Glutamatergic neuron (in vitro differentiated cells): ENCODE results near the gene HSD17B2. TPM values are rescaled to one million over a fixed set of nuclear protein-coding genes. Genes with fewer than 3 reads are reported as not detected.

Experiments used
- DNase-seq: peaks from one replicate; pipeline ENCODE4 v3.0.0; 2022
- H3K27ac Mint-ChIP-seq: one replicate; pipeline ENCODE4 v1.8.0; 2020; ENCODE audit warnings: mild to moderate bottlenecking, mixed read lengths, inconsistent platforms; ENCODE audit not compliant: unreplicated experiment
- H3K27me3 Mint-ChIP-seq: one replicate; pipeline ENCODE4 v1.8.0; 2020; ENCODE audit warnings: mild to moderate bottlenecking, moderate library complexity, mixed read lengths, inconsistent platforms; ENCODE audit not compliant: unreplicated experiment
- H3K36me3 Mint-ChIP-seq: one replicate; pipeline ENCODE4 v1.8.0; 2020; ENCODE audit warnings: mild to moderate bottlenecking, mixed read lengths, inconsistent platforms; ENCODE audit not compliant: unreplicated experiment
- H3K4me1 Mint-ChIP-seq: one replicate; pipeline ENCODE4 v1.8.0; 2020; ENCODE audit warnings: mild to moderate bottlenecking, low read depth, mixed read lengths, inconsistent platforms; ENCODE audit not compliant: unreplicated experiment
- H3K4me3 Mint-ChIP-seq: one replicate; pipeline ENCODE4 v1.8.0; 2020; ENCODE audit warnings: mild to moderate bottlenecking, mixed read lengths, inconsistent platforms; ENCODE audit not compliant: unreplicated experiment
- H3K9me3 Mint-ChIP-seq: one replicate; pipeline ENCODE4 v1.8.0; 2020; ENCODE audit warnings: mild to moderate bottlenecking, moderate library complexity, mixed read lengths, inconsistent platforms; ENCODE audit not compliant: unreplicated experiment
- total RNA-seq: library from RNA; stranded (reverse); fragmentation: NEBNext Ultra II Directional; extraction: Animal tissue kit (Norgen Biotek cat#: 25700); gene quantifications from one replicate; pipeline ENCODE4 v1.2.1, GENCODE V29; 2021; ENCODE audit not compliant: unreplicated experiment
- TF ChIP-seq, protein P1 (sequence below): fragments of 200-600 bp; sonication (generic); IDR thresholded peaks from one replicate; pipeline ENCODE4 v1.5.0; 2021; ENCODE audit not compliant: partially characterized antibody, unreplicated experiment

Gene HSD17B2
- total RNA-seq, 1 donor from 2014 or later: not detected

DNA sequence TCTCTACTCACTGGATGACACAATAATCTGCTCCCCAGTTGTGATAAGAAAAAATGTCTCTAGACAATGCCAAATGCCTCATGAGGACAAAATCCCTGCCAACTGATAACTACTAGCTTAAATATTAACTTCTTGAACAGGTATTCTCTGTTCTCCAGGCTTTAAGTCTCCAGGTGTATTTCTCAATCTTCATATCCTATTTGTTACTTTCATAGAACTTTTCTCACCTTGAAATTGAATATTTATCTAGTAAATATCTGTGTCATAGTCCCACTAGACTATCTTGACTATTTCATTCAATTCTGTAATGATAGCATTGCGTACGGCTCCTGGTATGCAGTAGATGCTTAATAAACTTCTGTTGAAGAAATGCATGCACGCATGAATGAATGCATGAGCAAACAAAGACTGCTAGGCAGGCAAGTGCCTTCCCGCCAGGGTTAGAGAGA lies 15.9 kb downstream of the HSD17B2 start:
- no peak for DNase-seq
- no peaks in the 10 kb centered on the region for H3K9me3 Mint-ChIP-seq
- peaks cover 1% of the 10 kb centered on the region for H3K27me3 Mint-ChIP-seq
- peaks cover 2% of the 10 kb centered on the region for H3K4me1 Mint-ChIP-seq
- no peak overlapping the region for H3K4me3 Mint-ChIP-seq
- no peaks in the 10 kb centered on the region for H3K36me3 Mint-ChIP-seq
- no peak overlapping the region for H3K27ac Mint-ChIP-seq
- TF ChIP-seq, protein P1, sequence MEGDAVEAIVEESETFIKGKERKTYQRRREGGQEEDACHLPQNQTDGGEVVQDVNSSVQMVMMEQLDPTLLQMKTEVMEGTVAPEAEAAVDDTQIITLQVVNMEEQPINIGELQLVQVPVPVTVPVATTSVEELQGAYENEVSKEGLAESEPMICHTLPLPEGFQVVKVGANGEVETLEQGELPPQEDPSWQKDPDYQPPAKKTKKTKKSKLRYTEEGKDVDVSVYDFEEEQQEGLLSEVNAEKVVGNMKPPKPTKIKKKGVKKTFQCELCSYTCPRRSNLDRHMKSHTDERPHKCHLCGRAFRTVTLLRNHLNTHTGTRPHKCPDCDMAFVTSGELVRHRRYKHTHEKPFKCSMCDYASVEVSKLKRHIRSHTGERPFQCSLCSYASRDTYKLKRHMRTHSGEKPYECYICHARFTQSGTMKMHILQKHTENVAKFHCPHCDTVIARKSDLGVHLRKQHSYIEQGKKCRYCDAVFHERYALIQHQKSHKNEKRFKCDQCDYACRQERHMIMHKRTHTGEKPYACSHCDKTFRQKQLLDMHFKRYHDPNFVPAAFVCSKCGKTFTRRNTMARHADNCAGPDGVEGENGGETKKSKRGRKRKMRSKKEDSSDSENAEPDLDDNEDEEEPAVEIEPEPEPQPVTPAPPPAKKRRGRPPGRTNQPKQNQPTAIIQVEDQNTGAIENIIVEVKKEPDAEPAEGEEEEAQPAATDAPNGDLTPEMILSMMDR: no peak

DNA sequence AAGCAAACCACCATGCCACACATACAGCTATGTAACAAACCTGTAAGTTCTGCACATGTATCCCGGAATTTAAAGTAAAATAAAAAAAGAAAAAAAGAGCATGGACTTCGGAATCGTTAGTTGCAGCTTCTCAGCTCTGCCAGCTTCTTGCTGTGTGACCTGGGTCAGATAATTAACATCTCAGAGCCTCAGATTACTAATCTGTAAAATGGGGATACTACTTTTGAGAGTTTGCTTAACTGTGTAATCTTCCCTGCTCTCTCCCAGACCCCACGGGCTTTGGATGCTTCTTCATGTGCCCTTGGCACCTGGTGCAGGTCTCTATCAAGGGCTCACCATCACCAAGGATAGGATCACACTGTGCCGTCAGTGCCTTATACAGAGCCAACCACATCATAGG lies 16.6 kb downstream of the HSD17B2 start:
- no peaks in the 10 kb centered on the region for H3K36me3 Mint-ChIP-seq
- peaks cover 3% of the 10 kb centered on the region for H3K27me3 Mint-ChIP-seq
- no peak overlapping the region for H3K27ac Mint-ChIP-seq
- peaks cover 2% of the 10 kb centered on the region for H3K4me1 Mint-ChIP-seq
- H3K9me3 Mint-ChIP-seq: no peaks in the 10 kb centered on the region
- TF ChIP-seq, protein P1: no peak
- H3K4me3 Mint-ChIP-seq: no peak overlapping the region
- no peak for DNase-seq

DNA sequence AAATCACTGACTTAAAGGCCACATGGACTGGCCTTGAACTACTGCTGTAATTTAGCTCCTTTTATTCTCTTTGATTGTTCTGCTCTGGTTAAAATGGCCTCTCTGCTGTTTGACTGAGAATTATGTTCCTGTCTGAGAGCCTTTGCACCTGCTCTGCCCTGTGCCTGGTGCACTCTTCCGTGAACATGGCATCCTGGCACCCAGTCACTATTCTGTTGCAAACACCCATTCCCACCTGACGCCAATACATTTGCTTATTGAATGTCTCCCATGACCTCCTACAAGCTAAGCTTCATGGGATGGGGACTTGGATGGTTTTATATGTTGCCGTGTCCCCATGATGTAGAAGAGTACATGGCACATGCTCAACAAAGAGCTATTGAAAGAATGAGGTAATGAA lies 20.1 kb downstream of the HSD17B2 start:
- Mint-ChIP-seq H3K27ac (no peak overlapping the region), H3K4me1 (peaks cover 2% of the 10 kb centered on the region), H3K36me3 (no peaks in the 10 kb centered on the region), H3K4me3 (no peak overlapping the region), H3K9me3 (peaks cover 1% of the 10 kb centered on the region), H3K27me3 (peaks cover 3% of the 10 kb centered on the region)
- DNase-seq: no peak
- TF ChIP-seq, protein P1: no peak

DNA sequence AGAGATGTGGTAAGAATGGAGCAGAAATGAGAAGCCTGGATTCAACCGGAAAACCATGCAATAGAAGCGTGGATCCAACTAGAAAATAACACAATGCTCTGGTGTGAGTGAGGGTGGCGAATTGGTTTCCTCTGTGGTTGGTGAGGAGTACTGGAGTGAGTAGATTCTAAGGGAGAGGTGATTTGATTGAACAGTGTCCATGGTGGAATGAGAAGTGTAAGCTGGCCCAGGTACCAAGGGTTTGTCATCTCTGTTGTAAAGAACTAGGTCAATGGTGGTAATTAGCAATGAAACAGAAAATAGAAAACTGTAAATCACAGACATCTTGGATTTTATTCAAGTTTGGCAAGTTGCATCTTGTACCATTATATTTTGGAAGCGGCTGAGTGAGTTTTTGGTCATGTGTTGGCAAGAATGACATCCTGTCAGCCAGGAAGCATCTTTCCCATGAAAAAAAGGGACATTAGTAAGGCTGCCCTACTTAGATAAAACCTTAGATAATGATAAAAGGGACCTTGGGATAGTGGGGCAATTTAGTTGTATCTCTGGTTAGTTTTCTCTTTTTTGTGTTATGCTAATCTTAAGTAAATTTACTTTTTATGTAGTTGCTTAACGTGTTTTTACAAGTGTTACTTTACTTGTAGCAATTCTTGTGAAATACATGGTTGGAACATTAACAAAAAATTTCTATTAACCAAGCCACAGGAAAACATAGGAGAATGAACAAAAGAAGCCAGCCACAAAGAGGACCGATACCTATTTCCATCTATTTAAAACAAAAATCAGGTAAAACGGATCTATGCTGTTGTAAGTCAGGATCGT lies 20.9 kb downstream of the HSD17B2 start:
- DNase-seq: no peak
- H3K36me3 Mint-ChIP-seq: no peaks in the 10 kb centered on the region

DNA sequence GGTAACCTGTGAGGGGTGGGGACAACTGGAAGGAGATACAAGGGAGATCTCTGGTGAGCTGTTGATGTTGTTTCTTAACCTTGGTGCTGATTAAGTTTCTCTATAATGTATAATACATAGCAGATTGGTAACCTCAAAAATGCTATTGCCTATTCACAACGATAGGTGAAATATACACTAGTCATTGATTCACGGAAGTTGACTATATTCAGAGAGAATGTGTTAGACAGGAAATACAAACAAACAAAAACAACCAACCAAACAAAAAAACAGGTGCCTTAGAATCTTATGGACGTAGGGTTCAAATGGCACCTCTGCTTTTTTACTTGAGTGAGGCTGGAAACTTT lies 21.5 kb downstream of the HSD17B2 start:
- no peak for DNase-seq
- Mint-ChIP-seq H3K27ac (no peak overlapping the region), H3K27me3 (peaks cover 3% of the 10 kb centered on the region), H3K36me3 (no peaks in the 10 kb centered on the region), H3K9me3 (peaks cover 1% of the 10 kb centered on the region), H3K4me1 (peaks cover 2% of the 10 kb centered on the region), H3K4me3 (no peak overlapping the region)
- TF ChIP-seq, protein P1: no peak

More for the DNA sequence above, 20.9 kb downstream of the HSD17B2 start:
- TF ChIP-seq, protein P1: no peak
- Mint-ChIP-seq H3K27me3 (peaks cover 3% of the 10 kb centered on the region), H3K27ac (no peak overlapping the region), H3K4me1 (peaks cover 2% of the 10 kb centered on the region), H3K9me3 (peaks cover 1% of the 10 kb centered on the region), H3K4me3 (no peak overlapping the region)
